ENCODE measurements around the gene LFNG.

Gene LFNG

GRCh38 chr7:2499181-2499580, 20.4 kb upstream of the LFNG start:
- no peak for DNase-seq (ENCODE audit: extremely low spot score)

GRCh38 chr7:2499719-2500430, 19.7 kb upstream of the LFNG start:
- ChIA-PET POLR2A (no interaction called here), CTCF (no interaction called here)
- DNase-seq (ENCODE audit: extremely low spot score): no peak
- TF ChIP-seq TARDBP (IDR thresholded peaks at IDR 0.05): no peak
- TF ChIP-seq CTBP1 (IDR thresholded peaks at IDR 0.05; ENCODE audit: borderline replicate concordance): no peak
- no peak for TF ChIP-seq FOXA1 (IDR thresholded peaks at IDR 0.05)
- no peak for TF ChIP-seq ARNT (IDR thresholded peaks at IDR 0.05)

More at GRCh38 chr7:2499181-2499580, 20.4 kb upstream of the LFNG start:
- ChIA-PET POLR2A (no interaction called here), CTCF (no interaction called here)
- TF ChIP-seq NFRKB (IDR thresholded peaks at IDR 0.05): no peak
- TF ChIP-seq FOXA1 (IDR thresholded peaks at IDR 0.05): no peak
- TF ChIP-seq FOXK2 (IDR thresholded peaks at IDR 0.05): no peak
- TF ChIP-seq ARNT (IDR thresholded peaks at IDR 0.05): no peak
- TF ChIP-seq CTBP1 (IDR thresholded peaks at IDR 0.05; ENCODE audit: borderline replicate concordance): no peak
- TF ChIP-seq SUZ12 (IDR thresholded peaks at IDR 0.05): no peak
- TF ChIP-seq PKNOX1 (IDR thresholded peaks at IDR 0.05): no peak
- no peak for TF ChIP-seq L3MBTL2 (conservative IDR thresholded peaks at IDR 0.05)
- TF ChIP-seq FOXM1 (IDR thresholded peaks at IDR 0.05; ENCODE audit: borderline replicate concordance): no peak
- no peak for TF ChIP-seq TARDBP (IDR thresholded peaks at IDR 0.05)
- no peak for TF ChIP-seq SP1 (IDR thresholded peaks at IDR 0.05)
- TF ChIP-seq BHLHE40 (IDR thresholded peaks at IDR 0.05; ENCODE audit: borderline replicate concordance): no peak
- no peak for TF ChIP-seq ZNF384 (IDR thresholded peaks at IDR 0.05)
- TF ChIP-seq HDGF (IDR thresholded peaks at IDR 0.05; ENCODE audit: borderline replicate concordance): no peak

- no peak for TF ChIP-seq FOXA1 (IDR thresholded peaks at IDR 0.05)
- TF ChIP-seq BHLHE40 (IDR thresholded peaks at IDR 0.05; ENCODE audit: borderline replicate concordance): no peak
- DNase-seq (ENCODE audit: extremely low spot score): no peak
- ChIA-PET CTCF (no interaction called here), POLR2A (no interaction called here)
Observed at GRCh38 chr7:2500701-2501100, 18.9 kb upstream of the LFNG start.

- ChIA-PET POLR2A (no interaction called here), CTCF (interaction anchor here (0.6 to 1.5 kb wide), 3 partner anchors 8 to 51 kb away, joined by 3 to 4 read pairs (median 3); no protein-coding TSS in a partner anchor)
- no peak for DNase-seq (ENCODE audit: extremely low spot score)
- no peak for TF ChIP-seq L3MBTL2 (conservative IDR thresholded peaks at IDR 0.05)
- no peak for TF ChIP-seq HDGF (IDR thresholded peaks at IDR 0.05; ENCODE audit: borderline replicate concordance)
- no peak for TF ChIP-seq FOXM1 (IDR thresholded peaks at IDR 0.05; ENCODE audit: borderline replicate concordance)
- TF ChIP-seq PKNOX1 (IDR thresholded peaks at IDR 0.05): no peak
- TF ChIP-seq CTBP1 (IDR thresholded peaks at IDR 0.05; ENCODE audit: borderline replicate concordance): no peak
- TF ChIP-seq SUZ12 (IDR thresholded peaks at IDR 0.05): no peak
- TF ChIP-seq ELF4 (IDR thresholded peaks at IDR 0.05): no peak
- no peak for TF ChIP-seq NFRKB (IDR thresholded peaks at IDR 0.05)
Observed at GRCh38 chr7:2501947-2502646, 17.5 kb upstream of the LFNG start.

- TF ChIP-seq CTBP1 (IDR thresholded peaks at IDR 0.05; ENCODE audit: borderline replicate concordance): no peak
- no peak for TF ChIP-seq L3MBTL2 (conservative IDR thresholded peaks at IDR 0.05)
- no peak for TF ChIP-seq BHLHE40 (IDR thresholded peaks at IDR 0.05; ENCODE audit: borderline replicate concordance)
- no peak for TF ChIP-seq HDGF (IDR thresholded peaks at IDR 0.05; ENCODE audit: borderline replicate concordance)
- no peak for TF ChIP-seq LEF1 (IDR thresholded peaks at IDR 0.05; ENCODE audit: borderline replicate concordance)
- TF ChIP-seq SUZ12 (IDR thresholded peaks at IDR 0.05): no peak
- no peak for TF ChIP-seq ZNF384 (IDR thresholded peaks at IDR 0.05)
- TF ChIP-seq PKNOX1 (IDR thresholded peaks at IDR 0.05): no peak
- no peak for TF ChIP-seq ARNT (IDR thresholded peaks at IDR 0.05)
- no peak for DNase-seq (ENCODE audit: extremely low spot score)
- POLR2A ChIA-PET: no interaction called here
- CTCF ChIA-PET: interaction anchor here (1.5 kb wide), 1 partner anchor 34 kb away, joined by 4 read pairs; no protein-coding TSS in a partner anchor
Observed at GRCh38 chr7:2502647-2502966, 17.0 kb upstream of the LFNG start.

- CTCF ChIA-PET: no interaction called here
- no peak for DNase-seq (ENCODE audit: extremely low spot score)
- POLR2A ChIA-PET: no interaction called here
Observed at GRCh38 chr7:2503056-2503941, 16.3 kb upstream of the LFNG start.

More at GRCh38 chr7:2503056-2503941, 16.3 kb upstream of the LFNG start:
- TF ChIP-seq LEF1 (IDR thresholded peaks at IDR 0.05; ENCODE audit: borderline replicate concordance) (no peak), FOXK2 (IDR thresholded peaks at IDR 0.05) (no peak), ARNT (IDR thresholded peaks at IDR 0.05) (no peak), NFRKB (IDR thresholded peaks at IDR 0.05) (no peak), HDGF (IDR thresholded peaks at IDR 0.05; ENCODE audit: borderline replicate concordance) (no peak), FOXM1 (IDR thresholded peaks at IDR 0.05; ENCODE audit: borderline replicate concordance) (no peak), CTBP1 (IDR thresholded peaks at IDR 0.05; ENCODE audit: borderline replicate concordance) (no peak), L3MBTL2 (conservative IDR thresholded peaks at IDR 0.05) (no peak), SP1 (IDR thresholded peaks at IDR 0.05) (no peak), BHLHE40 (IDR thresholded peaks at IDR 0.05; ENCODE audit: borderline replicate concordance) (no peak)

Data from HEK293T (cell line).